HG03135 (cell line): ENCODE measurements around the gene SERTAD3.
"Not testable (repeated sequence)": the region's sequence is repeated elsewhere in the genome, so short reads cannot be mapped to it uniquely, and the experiment has no call there.

Source experiments
- ATAC-seq: cut with Tn5 transposase; IDR thresholded peaks from one replicate; pipeline ENCODE4 v1.9.1; 2021; ENCODE audit warnings: mild to moderate bottlenecking, moderate library complexity; ENCODE audit not compliant: unreplicated experiment

Gene SERTAD3

GRCh38 chr19:40428197-40428596, 15.9 kb downstream of the SERTAD3 start:
- not testable (repeated sequence) for ATAC-seq

GRCh38 chr19:40425450-40426287, 18.5 kb downstream of the SERTAD3 start, which contains the start of gene SERTAD1:
Gene SERTAD1, minus strand, starts transcription at chr19:40425992. Its CDS starts 2,446 bp downstream, at chr19:40423546.
- ATAC-seq, result peak; percentile 82

DNA sequence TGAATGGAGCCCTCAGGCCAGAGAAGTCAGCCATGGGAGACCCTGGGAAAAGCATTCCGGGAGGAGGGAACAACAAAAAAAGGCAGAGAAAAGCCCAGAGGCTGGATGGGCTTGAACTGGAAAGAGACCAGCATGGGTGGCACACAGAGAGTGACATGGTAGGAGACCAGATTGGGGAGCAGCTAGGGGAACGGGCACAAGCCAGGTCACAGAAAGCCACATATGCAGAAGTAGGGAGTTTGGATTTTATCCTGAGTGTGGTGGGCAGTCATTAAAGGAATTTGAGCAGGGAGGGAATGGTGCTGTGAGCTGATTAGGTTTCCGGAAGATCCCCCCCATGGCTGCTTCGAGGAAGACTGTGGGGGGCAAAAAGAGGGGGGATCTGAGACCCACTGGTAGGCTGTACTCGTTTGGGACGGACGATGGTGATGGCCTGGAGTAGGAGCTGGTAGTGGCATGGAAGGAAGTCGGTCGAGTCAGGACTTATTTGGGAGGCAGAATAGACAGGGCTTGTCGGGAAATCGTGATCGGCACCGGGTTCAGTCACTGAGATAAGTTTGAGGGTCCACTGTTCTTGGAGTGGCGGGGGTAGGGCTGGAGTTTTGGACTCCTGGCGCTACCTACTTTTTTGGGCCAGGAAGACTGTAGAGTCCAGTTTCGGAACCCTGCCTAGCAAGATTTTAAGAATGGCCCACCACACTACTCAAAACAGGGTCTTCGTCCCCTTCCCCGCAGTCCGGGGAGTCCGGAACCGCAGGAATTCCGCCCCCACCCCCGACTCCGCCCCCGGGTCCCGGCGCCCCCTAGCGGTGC, 19.3 kb downstream of the SERTAD3 start:
- ATAC-seq, result no peak

DNA sequence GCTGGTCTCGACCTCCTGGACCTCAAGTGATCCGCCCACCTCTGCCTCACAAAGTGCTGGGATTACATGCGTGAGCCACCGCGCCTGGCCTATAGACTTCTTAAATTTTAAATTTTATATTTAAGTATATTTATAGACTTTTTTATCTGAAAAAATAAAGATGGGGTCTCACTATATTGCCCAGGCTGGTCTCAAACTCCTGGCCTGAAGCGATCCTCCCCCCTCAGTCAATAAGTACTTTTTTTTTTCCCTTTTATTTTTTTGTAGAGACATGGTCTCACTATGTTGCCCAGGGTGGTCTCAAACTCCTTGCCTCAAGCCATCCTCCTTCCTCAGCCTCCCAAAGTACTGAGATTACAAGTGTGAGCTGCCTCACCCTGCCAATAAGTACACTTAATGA, 20.2 kb downstream of the SERTAD3 start:
- no peak for ATAC-seq

DNA sequence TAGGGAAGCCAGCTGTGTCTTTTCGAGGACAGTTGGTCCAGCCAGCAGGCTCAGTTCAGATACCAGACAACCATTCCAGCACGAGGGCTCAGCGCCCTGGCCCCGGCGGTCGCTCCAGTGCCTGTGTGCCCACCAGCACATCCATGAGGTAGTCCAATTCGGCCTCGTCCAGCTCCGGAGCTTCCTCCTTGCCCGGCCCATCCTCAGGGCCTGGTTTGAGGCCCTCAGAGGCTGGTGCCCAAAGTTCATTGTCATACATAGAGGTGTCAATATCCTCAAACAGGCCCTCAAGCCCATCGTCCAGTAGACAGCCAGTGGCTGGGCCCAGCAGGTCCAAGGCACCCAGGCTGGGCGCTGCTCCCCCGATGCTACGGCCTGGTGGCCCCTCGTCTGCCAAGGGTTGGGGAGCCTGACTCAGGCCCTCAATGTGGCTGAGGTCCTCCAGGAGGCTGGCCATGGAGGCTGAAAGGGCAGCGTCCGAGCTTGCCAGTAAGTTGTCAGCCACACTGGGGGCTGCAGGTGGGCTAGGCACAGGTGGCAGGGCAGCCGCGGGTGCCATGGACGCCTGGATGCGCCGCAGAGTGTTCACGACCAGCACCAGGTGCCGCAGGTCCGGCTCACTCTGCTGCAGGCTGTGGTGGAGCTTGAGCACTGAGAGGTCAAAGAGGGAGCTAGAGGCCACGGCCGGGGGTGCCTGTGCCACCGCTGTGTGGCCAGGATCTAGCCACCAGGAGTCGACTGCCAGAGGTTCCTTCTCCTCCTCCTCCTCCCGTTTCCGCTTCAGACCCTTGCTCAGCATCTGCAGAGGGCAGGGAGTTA, 21.2 kb downstream of the SERTAD3 start:
- no peak for ATAC-seq

DNA sequence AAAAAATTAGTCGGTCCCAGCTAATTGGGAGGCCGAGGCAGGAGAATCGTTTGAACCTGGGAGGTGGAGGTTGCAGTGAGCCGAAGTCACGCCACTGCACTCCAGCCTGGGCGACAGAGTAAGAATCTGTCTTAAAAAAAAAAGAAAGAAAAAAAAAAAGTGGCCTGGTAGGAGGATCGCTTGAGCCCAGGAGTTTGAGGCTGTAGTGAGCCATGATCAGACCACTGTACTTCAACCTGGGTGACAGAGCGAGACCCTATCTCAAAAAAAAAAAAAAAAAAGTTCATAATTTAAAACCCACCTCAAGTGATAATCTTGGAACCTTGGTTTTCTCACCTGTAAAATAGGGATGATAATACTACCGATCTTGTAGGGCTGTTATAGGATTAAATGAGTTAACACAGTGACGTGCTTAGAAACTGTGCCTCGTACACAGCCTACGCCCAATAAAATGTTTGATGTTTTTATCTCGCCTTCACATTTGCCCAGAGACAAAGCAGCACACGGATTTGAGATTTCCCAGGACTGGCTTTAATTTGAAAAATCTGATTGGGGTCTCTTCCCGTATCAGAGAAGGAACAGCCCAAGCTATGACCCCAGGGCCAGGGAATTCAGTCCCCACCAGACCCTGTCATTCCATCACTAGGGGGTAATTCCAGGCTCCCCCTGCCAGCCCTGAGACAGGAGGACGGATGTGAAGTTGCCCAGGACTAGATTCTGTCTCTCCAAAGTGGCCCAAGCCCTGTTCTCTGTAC, 22.0 kb downstream of the SERTAD3 start:
- no peak for ATAC-seq

DNA sequence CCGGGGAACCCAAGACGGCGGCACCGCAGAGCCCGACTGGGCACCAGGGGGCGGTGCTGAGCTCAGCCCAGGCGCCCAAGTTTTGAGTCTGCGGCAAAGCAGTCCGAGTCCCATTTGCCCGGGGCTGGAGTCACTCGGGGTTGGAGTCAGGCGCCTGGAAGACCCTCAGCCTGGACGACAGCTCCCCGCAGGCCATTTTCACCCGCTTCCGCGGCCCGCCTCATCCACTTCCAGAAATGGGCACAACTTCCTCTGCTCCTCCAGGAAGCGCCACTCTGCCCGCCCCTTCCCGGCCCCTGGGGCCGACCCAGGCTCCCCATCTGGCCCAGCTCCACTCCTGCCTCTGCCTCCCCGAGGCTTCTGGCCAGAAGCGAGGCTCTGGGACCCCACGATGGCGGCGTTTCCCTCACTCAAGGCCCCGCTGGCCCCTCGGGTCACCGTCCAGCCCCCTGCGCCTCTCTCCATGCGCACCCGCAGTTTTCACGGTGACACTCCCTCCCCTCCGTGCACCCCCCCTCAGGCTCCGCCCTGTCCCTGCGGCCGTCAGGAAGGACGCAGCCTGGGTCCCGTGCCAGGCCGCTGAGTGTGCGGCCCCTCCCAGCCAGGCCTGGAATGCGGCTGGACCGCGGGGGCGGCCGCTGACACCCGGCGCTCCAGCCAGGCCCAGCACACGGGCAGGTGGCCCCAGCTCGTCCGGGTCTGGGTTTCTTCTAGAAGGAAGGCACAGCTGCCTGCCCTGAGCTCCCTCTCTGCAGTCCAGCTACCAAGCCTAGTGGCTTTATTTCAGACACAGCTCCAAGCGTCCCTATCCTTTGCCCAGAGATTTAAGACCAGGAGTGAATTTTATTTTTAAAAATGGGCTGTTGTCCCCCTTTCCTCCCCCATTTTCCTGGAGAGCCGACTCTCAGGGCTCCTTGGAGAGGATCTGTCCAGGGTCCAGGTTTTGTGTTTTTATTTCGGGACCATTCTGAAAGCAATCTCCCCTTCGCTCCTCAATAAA, 23.1 kb downstream of the SERTAD3 start:
- peak; percentile 38 for ATAC-seq

GRCh38 chr19:40420451-40420765, 23.7 kb downstream of the SERTAD3 start:
- no peak for ATAC-seq

GRCh38 chr19:40419780-40420179, 24.4 kb downstream of the SERTAD3 start:
- ATAC-seq, result no peak

DNA sequence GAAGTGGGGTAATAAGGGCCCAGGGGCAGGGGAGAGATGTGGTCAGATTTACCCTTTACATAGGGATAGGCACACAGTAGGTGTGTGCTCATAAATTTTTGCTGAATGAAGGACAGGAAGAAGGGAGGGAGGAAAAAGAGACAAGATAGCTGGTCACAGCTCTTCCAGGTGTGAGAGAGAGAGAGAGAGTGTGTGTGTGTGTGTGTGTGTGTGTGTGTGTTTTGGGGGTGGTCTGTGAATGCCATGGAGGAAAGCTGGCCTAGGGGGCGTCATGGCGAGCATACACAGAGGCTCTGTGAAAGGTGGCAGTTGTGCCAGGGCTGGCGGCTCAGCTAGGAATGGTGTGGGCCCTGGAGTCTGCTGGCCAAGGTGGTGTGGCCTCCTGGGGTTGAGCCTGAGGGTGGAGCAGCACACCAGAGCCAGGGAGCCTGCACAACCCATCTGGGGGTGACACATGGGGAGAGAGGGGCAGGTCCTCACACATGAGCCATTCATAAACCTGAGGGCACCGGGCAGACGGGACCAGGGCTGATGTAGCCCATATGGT, 25.0 kb downstream of the SERTAD3 start:
- no peak for ATAC-seq

DNA sequence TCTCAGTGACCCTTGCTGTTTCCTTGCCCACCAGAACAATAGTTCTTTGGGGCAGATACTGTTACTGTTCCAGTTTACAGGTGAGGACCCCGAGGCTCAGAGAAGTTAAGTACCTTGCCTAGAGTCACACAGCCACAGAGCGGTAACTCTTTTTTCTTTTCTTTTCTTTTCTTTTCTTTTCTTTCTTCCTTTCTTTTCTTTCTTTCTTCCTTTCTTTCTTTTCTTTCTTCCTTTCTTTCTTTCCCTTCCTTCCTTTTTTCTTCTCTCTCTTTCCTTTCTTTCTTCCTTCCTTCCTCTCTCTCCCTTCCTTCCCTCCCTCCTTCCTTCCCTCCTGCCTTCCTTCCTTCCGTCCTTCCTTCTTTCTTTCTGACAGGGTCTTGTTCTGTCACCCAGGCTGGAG, 26.1 kb downstream of the SERTAD3 start:
- ATAC-seq, result no peak

DNA sequence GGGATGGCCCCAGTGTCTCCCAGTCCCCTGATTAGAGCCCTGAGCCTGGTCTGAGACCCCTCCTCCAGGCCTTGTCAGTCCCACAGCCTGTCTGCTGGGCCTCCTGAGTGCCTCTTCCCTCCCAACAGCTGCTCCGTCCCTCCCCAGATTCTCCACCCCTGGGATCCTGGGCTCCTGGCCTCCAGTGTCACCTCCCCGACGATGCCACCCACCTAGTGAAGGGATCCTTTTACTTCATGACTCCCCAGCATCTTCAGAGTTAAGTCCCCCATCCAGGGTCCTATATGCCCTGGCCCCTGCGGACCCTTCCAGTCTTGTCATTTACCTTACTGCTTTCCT, 26.5 kb downstream of the SERTAD3 start:
- no peak for ATAC-seq

GRCh38 chr19:40416918-40417642, 27.1 kb downstream of the SERTAD3 start:
- no peak for ATAC-seq

GRCh38 chr19:40415768-40416167, 28.4 kb downstream of the SERTAD3 start:
- no peak for ATAC-seq

DNA sequence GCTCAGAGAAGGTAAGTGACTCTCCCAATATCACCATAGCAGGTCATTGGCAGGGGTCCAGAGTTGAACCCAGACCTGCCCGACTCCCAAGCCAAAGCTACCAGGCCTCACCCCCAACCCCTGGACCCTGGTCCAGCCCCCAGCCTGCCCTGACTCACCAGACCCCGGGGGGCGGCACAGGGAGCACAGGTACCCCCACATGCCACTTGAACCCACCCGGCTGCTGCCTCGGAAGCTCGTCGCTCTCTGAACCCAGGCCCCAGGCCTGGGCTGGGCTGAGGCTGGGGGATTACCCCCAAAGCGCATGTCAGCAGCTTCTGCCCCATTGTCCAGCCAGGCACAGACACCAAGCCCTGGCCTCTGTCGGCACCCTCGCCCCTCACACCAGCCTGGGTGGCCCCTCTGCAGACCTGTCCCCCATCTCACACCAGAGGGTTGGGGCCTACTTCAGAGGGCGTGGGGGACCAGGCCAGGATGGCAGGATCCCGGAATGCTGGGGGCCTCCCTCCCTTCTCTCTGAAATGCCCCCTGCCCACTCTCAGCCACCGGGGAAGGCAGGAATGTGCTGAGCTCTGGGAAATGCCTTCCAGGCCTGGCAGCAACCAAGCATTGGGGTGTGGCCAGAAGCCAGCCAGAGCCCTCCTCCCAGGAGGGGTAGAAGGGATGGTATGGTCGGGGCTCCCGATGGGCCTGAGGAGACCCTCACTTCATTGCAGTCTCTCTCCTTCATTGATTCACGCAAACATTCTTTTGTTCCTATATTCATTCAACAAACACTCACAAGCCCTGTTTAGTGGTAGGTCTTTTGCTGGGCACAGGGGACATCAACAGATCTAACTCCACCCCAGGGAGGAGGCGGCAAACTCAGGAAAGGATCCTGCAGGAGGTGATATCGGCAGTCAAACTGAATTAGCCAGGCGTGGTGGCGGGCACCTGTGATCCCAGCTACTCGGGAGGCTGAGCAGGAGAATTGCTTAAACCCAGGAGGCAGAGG, 29.3 kb downstream of the SERTAD3 start:
- no peak for ATAC-seq

- no peak for ATAC-seq
These were observed 30.8 kb downstream of the SERTAD3 start, which contains the start of gene PRX for GRCh38 chr19:40413291-40413845. Gene PRX, minus strand, starts transcription at chr19:40413378. Its CDS starts 5,446 bp downstream, at chr19:40407932.

DNA sequence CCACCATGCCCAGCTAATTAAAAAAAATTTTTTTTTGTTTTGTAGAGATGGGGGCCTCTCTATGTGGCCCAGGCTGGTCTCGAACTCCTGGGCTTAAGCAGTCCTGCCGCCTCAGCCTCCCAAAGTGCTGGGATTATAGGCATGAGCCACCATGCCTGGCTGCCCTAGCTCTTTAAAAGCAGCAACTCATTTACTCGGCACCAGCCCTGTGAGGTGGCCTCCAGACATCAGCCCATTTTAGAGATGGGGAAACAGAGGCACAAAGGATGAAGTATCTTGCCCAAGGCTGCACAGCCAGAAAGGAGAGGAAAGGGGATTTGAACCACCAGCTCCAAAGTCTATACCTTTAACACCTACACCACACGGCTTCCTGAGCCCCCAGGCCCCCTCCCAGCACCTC, 31.3 kb downstream of the SERTAD3 start:
- ATAC-seq, result no peak
